ENCODE data around the gene OR2F1.

- TF ChIP-seq POLR2A (IDR thresholded peaks at IDR 0.05) (no peak), CTCF (IDR thresholded peaks at IDR 0.05) (no peak)
Observed at GRCh38 chr7:143947111-143947510, 7.5 kb upstream of the OR2F1 start.
